Left colon (tissue), 2 donors: Measurements from ENCODE around the gene RASSF5. TPM values are rescaled to one million over a fixed set of nuclear protein-coding genes. Genes with fewer than 3 reads are reported as not detected.

ENCODE experiments used
- ATAC-seq: fragments of 200-7000 bp; cut with Tn5 transposase; one replicate; pipeline ENCODE4 v1.9.1; 2020; ENCODE audit warnings: mild to moderate bottlenecking, moderate library complexity
- DNase-seq, 2 donors: peaks; one replicate each; pipeline ENCODE4 v3.0.0-alpha.2; 2020
- intact Hi-C, 2 donors: fragments of 100-400 bp; cut with DNase I in 1 of 2; cut with micrococcal nuclease in 1 of 2; formaldehyde crosslinking; loops; one replicate each; pipeline versions ENCODE4 v1.11.2 to v1.14.0; 2022; cut with DNase I, micrococcal nuclease
- total RNA-seq, 2 donors: library from RNA; stranded (reverse); fragmentation: NEBNext Ultra II Directional; extraction: Animal tissue kit (Norgen Biotek cat#: 25700); gene quantifications; one replicate each; pipeline ENCODE4 v1.2.1, GENCODE V29; 2021
- donor health status: DM: no; HTN: no; CAD: no.
- donor health status: DM: yes; HTN: yes; CAD: no.

Gene RASSF5
- total RNA-seq, 2 donors from 2014 or later: 3.3 to 7.7 TPM

DNA sequence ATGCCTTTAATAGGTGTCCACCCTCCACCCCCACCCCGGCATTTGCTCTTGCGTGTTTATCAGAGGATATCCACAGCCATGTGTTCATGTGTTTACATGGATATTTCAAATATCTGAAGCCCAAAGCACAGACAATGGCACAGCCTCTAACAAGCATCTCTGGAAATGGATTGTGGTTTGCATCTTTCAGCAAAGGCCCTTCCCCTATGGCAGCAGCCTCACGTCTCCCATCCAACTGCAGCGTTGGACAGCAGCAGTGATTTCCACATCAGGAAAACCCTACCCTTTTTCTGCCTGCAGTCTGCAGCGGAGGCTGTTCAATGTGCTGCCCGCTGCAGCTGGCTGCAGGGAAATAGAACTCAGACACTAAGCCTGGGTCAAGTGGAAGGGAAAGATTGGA is 1.6 kb downstream of the RASSF5 start:
- no peak for ATAC-seq
- DNase-seq: no peak
- intact Hi-C loops: no loop called here

DNA sequence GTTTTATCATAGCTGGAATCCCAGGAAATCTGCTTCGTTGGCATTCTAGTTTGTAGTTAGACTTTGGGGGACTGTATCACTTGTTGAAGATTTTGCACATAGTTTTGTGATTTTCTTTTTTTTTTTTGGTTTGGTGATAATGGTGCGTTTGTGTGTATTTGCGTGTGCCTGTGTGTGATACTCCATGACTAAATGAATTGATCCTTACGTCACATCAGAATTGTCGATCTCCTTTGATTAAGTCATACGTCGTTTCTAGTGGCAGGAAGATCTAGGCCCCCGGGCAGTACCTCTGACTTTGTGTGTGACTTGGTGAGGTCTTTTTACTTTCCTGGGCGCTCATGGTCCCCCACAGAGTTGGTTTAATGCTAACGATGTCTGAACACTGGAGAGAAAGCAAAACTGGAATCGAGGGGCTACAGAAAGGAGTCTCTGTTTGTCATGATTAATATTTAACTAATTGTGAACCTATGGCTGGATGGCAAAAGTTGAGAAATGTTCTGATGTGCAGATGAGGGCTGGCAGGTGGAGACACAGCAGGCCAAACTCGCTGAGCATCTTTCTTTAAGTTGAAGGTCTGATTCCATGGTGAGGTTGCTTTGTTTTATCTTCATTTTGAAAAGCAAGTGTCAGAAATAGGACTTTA is 2.4 kb downstream of the RASSF5 start:
- no peak for DNase-seq
- no peak for ATAC-seq
- intact Hi-C loops: no loop called here

DNA sequence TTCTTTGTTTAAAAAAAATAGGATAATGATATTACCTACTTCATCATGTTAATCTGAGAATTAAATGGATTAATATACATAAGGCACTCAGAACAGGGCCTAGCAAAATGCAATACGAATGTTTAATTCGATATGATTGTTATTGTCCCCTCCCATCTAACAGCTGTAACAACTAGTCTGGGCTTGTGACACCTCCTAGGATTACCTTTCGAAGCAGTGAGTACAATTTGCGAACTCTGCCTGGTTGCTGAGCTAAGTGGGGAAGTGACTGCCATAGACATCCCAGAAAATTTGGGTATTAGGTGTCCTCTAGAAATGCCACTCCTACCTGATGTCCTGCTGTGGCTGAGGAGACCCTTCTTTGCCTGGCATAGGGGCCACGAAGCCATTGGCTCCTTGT is 3.0 kb downstream of the RASSF5 start:
- intact Hi-C loops: no loop called here
- DNase-seq: no peak
- ATAC-seq: no peak

DNA sequence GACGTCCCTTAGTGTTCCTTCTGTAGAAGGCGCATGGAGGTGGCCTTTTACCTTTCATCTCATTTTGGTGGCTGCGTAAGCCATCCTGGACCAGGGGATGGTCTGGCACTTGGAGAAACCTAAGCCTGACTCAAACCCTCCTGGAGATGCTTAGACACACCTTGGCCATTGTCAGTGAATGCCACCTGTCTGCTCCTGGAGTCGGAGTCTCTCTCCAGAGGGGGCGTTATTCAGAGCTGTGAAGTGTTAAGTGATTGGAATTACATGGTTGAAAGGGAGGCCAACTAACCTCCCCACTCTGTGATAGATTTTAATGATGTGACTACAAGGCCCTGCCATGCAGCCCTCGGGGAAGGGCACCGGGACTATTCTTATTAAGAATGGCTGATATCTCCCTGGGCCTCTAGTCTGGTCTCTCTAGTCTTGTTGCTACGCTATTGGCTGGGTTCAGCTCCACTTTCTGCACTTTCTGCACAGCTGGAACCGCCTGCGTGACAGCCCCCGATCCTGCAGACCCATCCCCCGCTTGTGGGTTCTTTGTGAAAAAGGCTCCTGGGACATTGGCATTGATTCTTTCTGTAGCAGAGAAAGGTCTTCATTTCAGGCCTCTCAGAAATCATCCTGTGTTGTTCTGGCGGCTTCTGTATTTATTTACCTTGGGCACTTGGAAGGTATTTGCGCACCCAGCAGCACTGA is 4.2 kb downstream of the RASSF5 start:
- DNase-seq (no peak), ATAC-seq (no peak)
- intact Hi-C loops: no loop called here

DNA sequence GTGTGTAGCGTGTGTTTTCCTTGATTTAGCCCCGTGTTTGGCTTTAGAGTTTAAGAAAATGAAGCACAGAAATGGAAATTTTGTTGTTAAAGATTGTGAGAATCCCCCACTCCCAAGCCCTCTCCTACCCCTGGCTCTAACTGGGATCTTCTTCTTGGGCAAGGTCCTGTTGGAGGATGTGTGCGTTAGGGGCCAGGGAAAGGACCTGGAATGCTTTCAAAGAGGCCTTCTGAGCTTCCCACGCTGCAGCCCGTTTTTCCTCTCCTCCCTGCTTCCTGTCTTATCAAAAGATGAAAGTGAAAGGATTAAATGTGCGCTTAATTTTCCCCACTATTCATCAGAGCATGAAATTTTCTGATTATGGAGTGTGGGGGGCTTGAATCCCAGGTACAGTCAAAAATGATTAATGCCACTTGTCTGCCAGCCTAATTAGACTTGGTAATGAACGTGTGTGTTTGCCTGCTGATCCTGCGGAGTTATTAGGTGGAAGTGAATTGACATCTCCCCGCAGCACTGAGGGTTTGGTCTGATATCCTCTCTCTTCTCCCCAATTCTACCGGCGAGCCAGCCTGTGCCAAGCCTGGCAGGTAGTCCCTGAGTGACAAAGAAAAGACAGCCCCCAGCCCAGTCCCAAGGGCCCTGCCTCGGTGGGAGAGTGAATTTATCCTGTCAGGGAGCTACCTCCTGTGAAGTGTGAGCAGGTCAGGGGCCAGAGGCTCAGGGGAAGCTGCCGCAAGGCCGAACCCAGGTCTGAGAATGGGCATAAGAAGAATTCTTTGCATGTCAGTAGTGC is 4.9 kb downstream of the RASSF5 start:
- no peak for ATAC-seq
- intact Hi-C loops: no loop called here
- DNase-seq: no peak

DNA sequence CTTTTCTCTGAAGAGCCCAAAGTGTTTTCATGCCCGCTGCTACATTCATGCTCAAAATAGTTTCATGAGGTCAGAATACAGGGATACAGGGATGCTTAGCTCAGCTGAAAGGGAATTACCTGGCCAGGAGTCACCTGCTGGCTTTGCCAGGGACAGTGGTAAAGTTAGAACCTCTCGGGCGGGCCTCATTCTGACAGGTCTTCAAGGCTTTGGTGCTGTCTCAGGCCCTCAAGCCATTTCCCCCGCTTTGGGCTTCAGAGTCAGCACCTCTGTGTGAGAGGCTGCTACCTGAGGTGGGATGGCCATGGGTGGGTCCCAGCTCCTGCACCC is 5.5 kb downstream of the RASSF5 start:
- intact Hi-C loops: no loop called here
- ATAC-seq (no peak), DNase-seq (no peak)

DNA sequence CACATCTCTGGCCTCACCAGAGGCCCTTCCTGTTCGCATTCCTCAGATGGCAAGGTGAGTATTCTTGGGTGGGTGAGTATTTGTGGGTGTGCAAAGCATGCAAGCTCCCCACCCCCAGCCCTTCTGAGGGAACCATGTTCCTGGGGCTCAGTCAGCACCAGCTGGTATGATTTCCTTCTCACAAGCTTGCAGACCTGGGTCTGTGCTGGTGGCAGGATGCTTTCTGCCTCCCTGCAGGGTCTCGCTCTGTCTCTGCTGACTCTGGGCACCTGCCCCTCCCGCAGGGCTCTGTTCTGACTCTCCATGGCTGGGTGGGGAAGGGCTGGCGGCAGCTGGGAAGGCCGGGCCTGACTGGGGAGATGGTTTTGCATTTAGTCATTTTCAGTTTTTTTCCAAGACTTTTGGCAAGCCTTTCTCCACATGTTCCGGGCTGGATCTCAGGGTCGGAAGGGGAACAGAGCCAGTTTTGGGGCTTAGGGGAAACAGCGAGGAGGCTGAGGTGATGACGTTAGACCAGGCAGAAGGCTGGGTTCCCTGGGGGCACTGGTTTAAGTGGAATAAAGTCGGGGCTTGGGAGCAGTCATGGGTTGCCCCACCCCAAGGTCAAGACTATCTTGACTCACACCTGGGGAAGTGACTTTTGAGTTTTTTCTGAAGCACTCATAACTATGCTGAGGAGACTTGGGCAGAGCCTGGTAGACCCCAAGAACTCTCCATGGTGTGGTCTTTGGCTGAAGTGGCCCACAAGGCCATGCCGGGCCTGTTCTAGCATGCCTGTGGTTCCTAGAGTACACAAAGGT is 6.2 kb downstream of the RASSF5 start:
- DNase-seq (peak; percentile 19 to 43), ATAC-seq (no peak)
- intact Hi-C loops: no loop called here

DNA sequence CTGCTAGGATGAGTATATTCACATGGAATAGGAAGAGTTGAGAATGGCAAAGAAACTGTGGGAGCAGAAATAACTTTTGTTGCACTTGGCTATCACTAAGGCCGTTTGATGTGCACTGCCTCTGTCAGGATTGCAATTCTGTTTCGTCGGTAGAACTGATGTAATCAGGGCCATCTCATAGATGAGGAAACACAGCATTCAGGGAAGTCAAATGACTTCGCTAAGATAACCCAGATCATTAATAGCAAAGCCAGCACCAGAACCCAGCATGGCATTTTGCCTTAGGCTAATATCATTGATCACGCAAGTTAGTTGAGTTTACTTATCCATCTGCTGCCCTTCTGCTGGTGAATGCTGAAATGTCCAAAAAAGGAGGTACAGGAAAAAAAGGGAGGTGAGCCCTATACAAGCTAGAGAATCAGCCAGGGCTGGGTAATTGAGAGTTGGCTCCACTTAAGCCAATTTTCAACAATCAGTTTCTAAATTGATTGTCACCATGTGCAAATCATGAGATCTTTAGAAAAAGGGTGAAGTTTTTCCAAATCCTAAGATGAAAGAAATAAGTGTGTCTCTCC is 7.6 kb downstream of the RASSF5 start:
- no peak for ATAC-seq
- DNase-seq: no peak
- intact Hi-C loops: no loop called here

DNA sequence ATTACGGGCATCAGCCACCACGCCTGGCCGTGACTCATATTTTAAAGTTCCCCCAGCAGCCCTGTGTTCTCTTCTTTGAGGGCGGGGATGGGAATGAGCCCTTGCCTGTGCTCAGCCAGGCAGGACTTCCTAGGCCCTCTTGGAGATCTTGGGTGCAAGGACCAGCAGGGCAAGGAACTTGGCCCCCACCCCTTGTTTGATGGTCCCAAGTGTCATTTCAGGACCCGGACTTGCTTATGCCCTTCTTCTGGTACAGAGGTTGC is 9.3 kb downstream of the RASSF5 start:
- no peak for ATAC-seq
- DNase-seq: no peak
- intact Hi-C loops: no loop called here

DNA sequence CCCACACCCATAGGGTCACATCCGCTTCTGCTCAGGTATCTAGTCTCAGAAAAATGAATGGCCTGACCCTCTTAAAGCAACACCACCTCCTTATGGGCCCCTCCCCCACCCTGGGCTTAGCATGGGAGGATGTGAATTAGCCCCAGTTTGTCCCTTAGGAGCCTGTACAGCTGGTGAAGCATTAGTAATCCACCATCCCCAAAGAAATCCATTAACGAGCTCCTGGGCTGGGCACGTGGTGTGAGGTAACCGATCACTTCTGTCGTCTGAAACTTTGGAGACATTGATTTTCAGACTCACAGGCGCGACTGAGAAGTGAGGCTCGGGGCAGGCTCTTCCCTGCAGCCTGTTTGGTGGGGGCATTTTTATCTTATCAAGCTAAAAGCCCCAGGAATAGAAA is 10.5 kb downstream of the RASSF5 start:
- intact Hi-C loops: no loop called here
- no peak for DNase-seq
- ATAC-seq: no peak

DNA sequence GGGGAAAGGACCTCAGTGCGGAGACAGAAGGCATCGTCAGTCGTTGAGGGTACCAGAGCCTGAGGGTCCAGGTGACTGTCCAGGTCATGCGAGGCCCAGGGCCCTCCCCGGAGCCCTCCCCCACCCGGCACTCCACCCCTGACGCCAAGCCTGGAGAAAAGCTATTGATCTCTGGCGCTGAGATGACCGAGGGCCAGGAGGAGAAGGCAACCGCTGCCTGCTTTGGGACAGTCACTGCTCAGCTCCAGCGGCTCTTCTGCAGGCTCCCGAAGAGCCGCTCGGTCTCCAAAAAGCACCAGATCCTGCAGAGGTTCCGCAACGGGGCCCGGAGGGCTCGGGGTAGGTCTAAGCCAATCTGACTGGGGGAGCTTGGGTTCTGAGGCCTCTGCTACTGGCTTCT is 10.9 kb downstream of the RASSF5 start:
- intact Hi-C loops: no loop called here
- DNase-seq (no peak), ATAC-seq (no peak)

DNA sequence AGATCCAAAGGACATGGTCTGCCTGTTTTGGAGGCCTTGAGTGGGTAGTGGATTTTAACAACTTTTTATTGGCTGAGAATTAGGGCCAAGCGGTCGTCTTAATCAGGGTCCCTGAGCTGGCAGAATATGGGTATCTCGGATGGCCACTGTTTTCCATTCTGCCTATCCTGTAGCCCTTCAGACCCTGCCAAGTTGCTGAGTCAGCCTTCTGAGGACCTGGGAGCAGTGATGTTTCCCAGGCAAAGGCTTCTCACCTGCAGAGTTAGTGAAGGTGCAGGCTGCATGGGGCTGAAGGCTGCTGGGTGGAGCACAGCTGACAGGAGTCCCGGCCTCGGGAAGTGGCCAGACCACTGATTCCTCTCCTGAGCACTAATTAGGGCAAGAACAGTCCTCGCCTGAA is 11.4 kb downstream of the RASSF5 start:
- intact Hi-C loops: no loop called here
- ATAC-seq: no peak
- DNase-seq: no peak

DNA sequence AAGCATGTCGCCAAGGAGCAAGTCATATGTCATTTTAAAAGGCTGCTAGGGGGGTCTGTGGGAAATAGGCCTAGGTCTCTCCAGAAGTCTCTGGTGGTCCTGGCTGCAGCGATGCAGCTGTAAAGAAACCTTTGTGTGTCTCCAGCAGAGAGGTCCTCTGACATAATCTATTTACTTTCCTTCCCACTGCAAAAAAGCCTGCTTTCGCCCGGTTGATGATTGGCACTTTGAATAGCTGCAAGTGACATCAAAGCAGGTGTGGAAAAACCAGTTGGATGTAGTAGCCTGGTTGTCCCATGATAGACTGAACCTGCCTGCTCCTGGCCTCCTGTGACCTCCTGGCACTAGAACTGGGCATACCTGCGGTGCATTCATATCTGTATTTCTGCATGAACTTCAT is 13.8 kb downstream of the RASSF5 start:
- intact Hi-C loops: no loop called here
- no peak for DNase-seq
- ATAC-seq: peak; percentile 46

DNA sequence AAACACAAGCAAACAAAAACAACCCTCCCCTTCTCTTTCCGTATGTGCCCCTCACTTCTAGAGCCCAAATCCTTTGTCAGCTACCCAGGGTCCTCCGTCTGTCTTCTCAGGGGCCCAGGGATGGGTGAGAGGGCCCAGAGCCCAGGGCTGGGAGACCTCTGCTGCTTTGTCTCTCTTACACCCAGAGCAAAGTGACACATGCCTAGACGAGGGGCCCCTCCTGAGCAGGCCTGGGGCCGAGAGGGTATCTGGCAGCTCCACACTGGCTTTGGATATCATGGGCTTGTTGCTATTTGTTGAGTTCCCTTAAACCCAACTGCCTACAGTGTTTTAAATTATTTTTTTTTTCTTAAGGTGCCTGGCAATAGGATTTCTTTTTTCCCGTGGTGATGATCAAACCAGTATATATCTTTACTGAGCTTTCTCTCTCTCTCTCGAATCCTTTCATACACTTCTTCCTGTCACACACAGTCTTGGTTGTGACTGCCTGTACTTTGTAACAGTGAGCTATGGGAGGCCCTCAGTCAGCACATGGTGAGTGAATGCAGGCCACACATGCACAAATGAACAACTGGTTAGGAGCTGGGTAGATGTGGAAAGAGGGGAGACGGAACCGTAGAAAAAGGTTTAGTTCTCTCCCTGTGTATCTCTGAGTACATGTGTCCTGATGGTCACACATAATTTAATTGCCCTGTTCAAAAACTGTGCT is 14.5 kb downstream of the RASSF5 start:
- ATAC-seq (no peak), DNase-seq (no peak)
- intact Hi-C loops: no loop called here

DNA sequence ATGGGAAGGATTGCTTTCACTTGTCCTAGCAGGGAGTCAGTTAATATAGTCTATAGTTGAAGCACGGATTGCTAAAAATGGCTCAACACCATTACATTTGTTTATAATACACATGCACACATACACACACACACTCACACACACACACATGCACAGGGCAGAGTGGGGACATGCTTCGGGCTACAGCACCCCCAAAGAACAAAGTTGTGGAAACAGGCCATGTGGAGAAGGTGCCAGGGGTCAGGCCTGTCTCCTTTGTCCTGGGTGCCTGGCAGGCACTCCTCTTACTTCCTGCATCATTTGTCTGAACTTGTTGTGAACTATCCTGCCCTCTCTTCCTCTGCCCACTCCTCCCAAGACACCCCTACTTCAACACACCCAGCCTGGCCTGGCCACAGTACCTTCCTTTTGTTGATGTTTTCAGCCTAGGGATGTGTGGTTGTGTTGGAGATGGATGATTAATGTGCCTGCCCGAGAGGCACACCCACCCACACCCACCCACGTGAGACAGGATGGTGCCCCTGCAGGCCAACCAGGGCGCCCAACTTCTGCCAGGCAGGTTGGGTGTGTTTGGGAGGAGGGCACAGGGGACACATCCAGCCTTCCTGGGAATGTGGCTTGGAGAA is 17.5 kb downstream of the RASSF5 start:
- intact Hi-C loops: no loop called here
- ATAC-seq: peak; percentile 48
- no peak for DNase-seq

DNA sequence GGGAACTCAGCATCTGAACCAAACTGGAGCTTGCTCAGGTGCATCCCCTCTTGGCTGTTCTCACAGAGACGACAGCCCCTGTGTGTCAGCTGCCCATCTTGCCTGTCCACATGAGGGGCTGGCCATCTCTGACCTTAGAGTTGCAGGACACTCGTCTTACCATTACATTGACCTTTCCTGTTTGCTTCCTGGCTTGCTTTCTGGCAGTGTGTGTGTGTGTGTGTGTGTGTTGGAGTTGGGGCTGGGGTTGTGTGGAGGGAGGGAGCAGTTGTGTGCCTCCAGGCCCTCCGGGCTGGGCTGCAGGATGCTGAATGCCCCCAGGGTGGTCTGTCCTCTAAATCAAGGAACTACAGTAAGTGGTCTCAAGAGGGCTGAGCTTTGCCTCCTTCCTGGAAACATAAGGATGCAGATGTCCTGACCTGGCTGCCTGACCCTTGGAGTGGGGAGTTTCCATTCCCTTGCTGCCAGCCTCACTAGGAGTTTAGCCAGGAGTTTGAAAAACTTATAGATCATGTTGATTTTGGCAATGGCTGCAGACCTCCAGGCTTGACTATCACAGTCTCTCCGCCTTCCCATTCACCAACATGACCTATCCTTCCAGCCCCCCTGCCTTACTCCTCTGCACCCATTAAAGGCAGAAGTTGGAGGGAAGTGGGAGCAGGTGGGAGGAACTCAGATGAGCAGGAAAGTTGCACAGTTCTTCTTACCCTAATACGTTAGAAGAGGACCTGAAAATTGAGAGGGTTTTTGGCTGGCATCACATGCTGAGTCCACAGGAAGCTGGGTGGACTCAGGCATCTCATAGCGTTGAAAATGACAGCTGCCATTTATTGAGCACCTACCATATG is 19.0 kb downstream of the RASSF5 start:
- no peak for ATAC-seq
- no peak for DNase-seq
- intact Hi-C loops: no loop called here

DNA sequence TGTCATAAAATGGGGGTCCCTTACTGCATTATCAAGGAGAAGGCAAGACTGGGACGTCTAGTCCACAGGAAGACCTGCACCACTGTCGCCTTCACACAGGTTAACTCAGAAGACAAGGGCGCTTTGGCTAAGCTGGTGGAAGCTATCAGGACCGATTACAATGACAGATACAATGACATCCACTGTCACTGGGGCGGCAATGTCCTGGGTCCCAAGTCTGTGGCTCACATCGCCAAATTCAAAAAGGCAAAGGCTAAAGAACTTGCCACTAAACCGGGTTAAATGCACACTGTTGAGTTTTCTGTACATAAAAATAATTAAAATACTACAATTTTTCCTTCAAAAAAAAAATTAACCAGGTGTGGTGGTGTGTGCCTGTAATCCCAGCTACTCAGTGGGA is 22.1 kb downstream of the RASSF5 start:
- ATAC-seq: no peak
- intact Hi-C loops: no loop called here
- DNase-seq: no peak

DNA sequence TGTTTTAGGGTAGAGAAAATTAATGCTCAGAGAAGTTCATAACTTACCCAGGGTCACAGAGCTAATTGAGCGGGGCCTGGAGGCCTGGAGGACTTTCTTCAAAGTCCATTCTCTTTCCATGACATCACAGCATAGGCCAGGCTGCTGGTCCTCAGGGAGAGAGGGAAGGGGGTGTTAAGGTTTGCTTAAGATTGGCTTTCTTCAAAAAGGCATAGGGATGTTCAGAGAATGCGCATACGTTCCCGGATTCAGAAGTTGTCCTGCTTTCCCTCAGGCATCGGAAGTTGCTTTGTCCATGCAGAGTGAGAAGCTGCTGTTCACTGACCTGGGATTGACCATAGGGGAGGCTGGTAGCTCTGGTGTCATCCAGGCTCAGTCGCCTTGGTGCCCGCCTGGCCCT is 25.0 kb downstream of the RASSF5 start:
- ATAC-seq (no peak), DNase-seq (no peak)
- intact Hi-C loops: no loop called here
